ENCODE results near the gene SLC37A1.

SLC37A1 gene

GRCh38 chr21:42540396-42540795 lies 26.7 kb downstream of the SLC37A1 start:
- Histone ChIP-seq H3K4me1 (ENCODE audit: control insufficient read depth, insufficient read depth, low read length, poor library complexity, severe bottlenecking) (no peaks in the 10 kb centered on the region), H3K27ac (ENCODE audit: insufficient read depth, low read length, poor library complexity, severe bottlenecking) (no peak overlapping the region), H3K4me3 (ENCODE audit: insufficient read depth, low read depth, low read length, poor library complexity, severe bottlenecking) (no peak overlapping the region), H3K36me3 (ENCODE audit: control insufficient read depth, insufficient read depth, low read length) (peaks cover 22% of the 10 kb centered on the region), H3K27me3 (replicated peaks; ENCODE audit: control insufficient read depth, insufficient read depth, low read length, poor library complexity, severe bottlenecking) (no peaks in the 10 kb centered on the region), H3K9me3 (ENCODE audit: control insufficient read depth, low read length) (no peaks in the 10 kb centered on the region)
- no peak for DNase-seq

GRCh38 chr21:42541174-42541573 lies 27.5 kb downstream of the SLC37A1 start:
- Histone ChIP-seq H3K27me3 (replicated peaks; ENCODE audit: control insufficient read depth, insufficient read depth, low read length, poor library complexity, severe bottlenecking) (no peaks in the 10 kb centered on the region), H3K36me3 (ENCODE audit: control insufficient read depth, insufficient read depth, low read length) (peaks cover 17% of the 10 kb centered on the region), H3K27ac (ENCODE audit: insufficient read depth, low read length, poor library complexity, severe bottlenecking) (no peak overlapping the region), H3K4me3 (ENCODE audit: insufficient read depth, low read depth, low read length, poor library complexity, severe bottlenecking) (no peak overlapping the region), H3K9me3 (ENCODE audit: control insufficient read depth, low read length) (no peaks in the 10 kb centered on the region), H3K4me1 (ENCODE audit: control insufficient read depth, insufficient read depth, low read length, poor library complexity, severe bottlenecking) (no peaks in the 10 kb centered on the region)
- DNase-seq, result no peak

GRCh38 chr21:42541618-42542017 lies 28.0 kb downstream of the SLC37A1 start:
- no peaks in the 10 kb centered on the region for H3K4me1 ChIP-seq (ENCODE audit: control insufficient read depth, insufficient read depth, low read length, poor library complexity, severe bottlenecking)
- no peak for DNase-seq
- H3K9me3 ChIP-seq (ENCODE audit: control insufficient read depth, low read length), result no peaks in the 10 kb centered on the region
- no peak overlapping the region for H3K4me3 ChIP-seq (ENCODE audit: insufficient read depth, low read depth, low read length, poor library complexity, severe bottlenecking)
- no peaks in the 10 kb centered on the region for H3K27me3 ChIP-seq (replicated peaks; ENCODE audit: control insufficient read depth, insufficient read depth, low read length, poor library complexity, severe bottlenecking)
- H3K36me3 ChIP-seq (ENCODE audit: control insufficient read depth, insufficient read depth, low read length), result peaks cover 17% of the 10 kb centered on the region
- H3K27ac ChIP-seq (ENCODE audit: insufficient read depth, low read length, poor library complexity, severe bottlenecking), result no peak overlapping the region

GRCh38 chr21:42542196-42542595 lies 28.5 kb downstream of the SLC37A1 start:
- no peak overlapping the region for H3K4me3 ChIP-seq (ENCODE audit: insufficient read depth, low read depth, low read length, poor library complexity, severe bottlenecking)
- no peak for DNase-seq
- H3K27ac ChIP-seq (ENCODE audit: insufficient read depth, low read length, poor library complexity, severe bottlenecking), result no peak overlapping the region
- no peaks in the 10 kb centered on the region for H3K9me3 ChIP-seq (ENCODE audit: control insufficient read depth, low read length)
- no peaks in the 10 kb centered on the region for H3K27me3 ChIP-seq (replicated peaks; ENCODE audit: control insufficient read depth, insufficient read depth, low read length, poor library complexity, severe bottlenecking)
- H3K36me3 ChIP-seq (ENCODE audit: control insufficient read depth, insufficient read depth, low read length), result peaks cover 20% of the 10 kb centered on the region
- H3K4me1 ChIP-seq (ENCODE audit: control insufficient read depth, insufficient read depth, low read length, poor library complexity, severe bottlenecking), result no peaks in the 10 kb centered on the region

GRCh38 chr21:42542596-42542995 lies 28.9 kb downstream of the SLC37A1 start:
- peaks cover 24% of the 10 kb centered on the region for H3K36me3 ChIP-seq (ENCODE audit: control insufficient read depth, insufficient read depth, low read length)
- no peak overlapping the region for H3K27ac ChIP-seq (ENCODE audit: insufficient read depth, low read length, poor library complexity, severe bottlenecking)
- H3K4me3 ChIP-seq (ENCODE audit: insufficient read depth, low read depth, low read length, poor library complexity, severe bottlenecking), result no peak overlapping the region
- H3K4me1 ChIP-seq (ENCODE audit: control insufficient read depth, insufficient read depth, low read length, poor library complexity, severe bottlenecking), result no peaks in the 10 kb centered on the region
- DNase-seq, result no peak
- H3K27me3 ChIP-seq (replicated peaks; ENCODE audit: control insufficient read depth, insufficient read depth, low read length, poor library complexity, severe bottlenecking), result no peaks in the 10 kb centered on the region
- H3K9me3 ChIP-seq (ENCODE audit: control insufficient read depth, low read length), result no peaks in the 10 kb centered on the region

GRCh38 chr21:42543106-42543847 lies 29.6 kb downstream of the SLC37A1 start:
- no peak overlapping the region for H3K4me3 ChIP-seq (ENCODE audit: insufficient read depth, low read depth, low read length, poor library complexity, severe bottlenecking)
- DNase-seq, result no peak
- no peaks in the 10 kb centered on the region for H3K9me3 ChIP-seq (ENCODE audit: control insufficient read depth, low read length)
- no peaks in the 10 kb centered on the region for H3K27me3 ChIP-seq (replicated peaks; ENCODE audit: control insufficient read depth, insufficient read depth, low read length, poor library complexity, severe bottlenecking)
- peaks cover 30% of the 10 kb centered on the region for H3K36me3 ChIP-seq (ENCODE audit: control insufficient read depth, insufficient read depth, low read length)
- no peak overlapping the region for H3K27ac ChIP-seq (ENCODE audit: insufficient read depth, low read length, poor library complexity, severe bottlenecking)
- H3K4me1 ChIP-seq (ENCODE audit: control insufficient read depth, insufficient read depth, low read length, poor library complexity, severe bottlenecking), result no peaks in the 10 kb centered on the region

- H3K4me3 ChIP-seq (ENCODE audit: insufficient read depth, low read depth, low read length, poor library complexity, severe bottlenecking), result no peak overlapping the region
- no peak overlapping the region for H3K27ac ChIP-seq (ENCODE audit: insufficient read depth, low read length, poor library complexity, severe bottlenecking)
- no peaks in the 10 kb centered on the region for H3K4me1 ChIP-seq (ENCODE audit: control insufficient read depth, insufficient read depth, low read length, poor library complexity, severe bottlenecking)
- H3K9me3 ChIP-seq (ENCODE audit: control insufficient read depth, low read length), result no peaks in the 10 kb centered on the region
- no peaks in the 10 kb centered on the region for H3K27me3 ChIP-seq (replicated peaks; ENCODE audit: control insufficient read depth, insufficient read depth, low read length, poor library complexity, severe bottlenecking)
- H3K36me3 ChIP-seq (ENCODE audit: control insufficient read depth, insufficient read depth, low read length), result peaks cover 33% of the 10 kb centered on the region
- no peak for DNase-seq
Measured at GRCh38 chr21:42544544-42544943, 30.9 kb downstream of the SLC37A1 start.

GRCh38 chr21:42545317-42545716 lies 31.7 kb downstream of the SLC37A1 start:
- H3K9me3 ChIP-seq (ENCODE audit: control insufficient read depth, low read length), result no peaks in the 10 kb centered on the region
- H3K4me3 ChIP-seq (ENCODE audit: insufficient read depth, low read depth, low read length, poor library complexity, severe bottlenecking), result no peak overlapping the region
- H3K36me3 ChIP-seq (ENCODE audit: control insufficient read depth, insufficient read depth, low read length), result peaks cover 30% of the 10 kb centered on the region
- no peak overlapping the region for H3K27ac ChIP-seq (ENCODE audit: insufficient read depth, low read length, poor library complexity, severe bottlenecking)
- no peaks in the 10 kb centered on the region for H3K27me3 ChIP-seq (replicated peaks; ENCODE audit: control insufficient read depth, insufficient read depth, low read length, poor library complexity, severe bottlenecking)
- H3K4me1 ChIP-seq (ENCODE audit: control insufficient read depth, insufficient read depth, low read length, poor library complexity, severe bottlenecking), result no peaks in the 10 kb centered on the region
- no peak for DNase-seq

- peaks cover 30% of the 10 kb centered on the region for H3K36me3 ChIP-seq (ENCODE audit: control insufficient read depth, insufficient read depth, low read length)
- H3K27ac ChIP-seq (ENCODE audit: insufficient read depth, low read length, poor library complexity, severe bottlenecking), result no peak overlapping the region
- no peaks in the 10 kb centered on the region for H3K27me3 ChIP-seq (replicated peaks; ENCODE audit: control insufficient read depth, insufficient read depth, low read length, poor library complexity, severe bottlenecking)
- H3K4me3 ChIP-seq (ENCODE audit: insufficient read depth, low read depth, low read length, poor library complexity, severe bottlenecking), result no peak overlapping the region
- DNase-seq, result no peak
- H3K4me1 ChIP-seq (ENCODE audit: control insufficient read depth, insufficient read depth, low read length, poor library complexity, severe bottlenecking), result no peaks in the 10 kb centered on the region
- H3K9me3 ChIP-seq (ENCODE audit: control insufficient read depth, low read length), result no peaks in the 10 kb centered on the region
Measured at GRCh38 chr21:42545745-42546144, 32.1 kb downstream of the SLC37A1 start.

- no peak overlapping the region for H3K27ac ChIP-seq (ENCODE audit: insufficient read depth, low read length, poor library complexity, severe bottlenecking)
- H3K9me3 ChIP-seq (ENCODE audit: control insufficient read depth, low read length), result no peaks in the 10 kb centered on the region
- H3K4me3 ChIP-seq (ENCODE audit: insufficient read depth, low read depth, low read length, poor library complexity, severe bottlenecking), result no peak overlapping the region
- H3K36me3 ChIP-seq (ENCODE audit: control insufficient read depth, insufficient read depth, low read length), result peaks cover 30% of the 10 kb centered on the region
- DNase-seq, result no peak
- H3K4me1 ChIP-seq (ENCODE audit: control insufficient read depth, insufficient read depth, low read length, poor library complexity, severe bottlenecking), result no peaks in the 10 kb centered on the region
- H3K27me3 ChIP-seq (replicated peaks; ENCODE audit: control insufficient read depth, insufficient read depth, low read length, poor library complexity, severe bottlenecking), result no peaks in the 10 kb centered on the region
Measured at GRCh38 chr21:42546433-42546832, 32.8 kb downstream of the SLC37A1 start.
